Measurements from ENCODE around the gene SORT1. TPM values are rescaled to one million over a fixed set of nuclear protein-coding genes. Genes with fewer than 3 reads are reported as not detected.

The SORT1 gene
- total and polyA plus RNA-seq, 2 of the 13 experiments (the other 11 are each of a cell fraction or from before 2014, with no cell fraction given) = 32.4 to 93.0 TPM

DNA sequence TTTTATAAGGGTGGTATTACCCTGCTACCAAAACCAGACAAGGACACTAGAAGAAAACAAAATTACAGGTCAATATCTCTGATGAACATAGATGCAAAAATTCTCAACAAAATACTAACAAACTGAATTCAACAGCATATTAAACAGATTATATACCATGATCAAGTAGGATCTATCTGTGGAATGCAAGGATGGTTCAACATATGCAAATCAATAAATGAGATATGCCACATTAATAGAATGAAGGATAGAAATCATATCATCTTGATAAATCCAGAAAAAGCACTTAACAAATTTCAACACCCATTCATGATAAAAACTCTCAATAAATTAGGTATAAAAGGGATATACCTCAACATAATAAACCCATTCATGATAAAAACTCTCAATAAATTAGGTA lies 66.6 kb downstream of the SORT1 start (continued):
- no peak for TF ChIP-seq KIAA2018 (CRISPR knock-in tag; IDR thresholded peaks at IDR 0.05; ENCODE audit: borderline replicate concordance)
- TF ChIP-seq ZNF580 (CRISPR knock-in tag; IDR thresholded peaks at IDR 0.05; ENCODE audit: borderline replicate concordance, low read depth) = no peak
- no peak for TF ChIP-seq ZNF263 (CRISPR knock-in tag; IDR thresholded peaks at IDR 0.05)

GRCh38 chr1:109327285-109327684 lies 70.4 kb downstream of the SORT1 start:
- intact Hi-C loops (cut with micrococcal nuclease; ENCODE audit: unreplicated experiment) (no loop called here), in situ Hi-C loops (cut with HindIII; ENCODE audit: extremely low pct_ligation_motif_present, low pct_unique_long_range_greater_than_20kb) (no loop called here)
- Histone ChIP-seq H3K27me3 (ENCODE audit: control insufficient read depth in 1 of 2, insufficient read depth in 2 of 2, low read length in 2 of 2) (no peaks in the 10 kb centered on the region), H3K27ac (ENCODE audit: extremely low read length, insufficient read depth, low read length) (no peak overlapping the region), H3K9ac (ENCODE audit: insufficient read depth, low read depth, low read length) (no peak overlapping the region), H3K4me1 (ENCODE audit: insufficient read depth, low read length) (no peaks in the 10 kb centered on the region), H2AFZ (ENCODE audit: low read length) (no peak overlapping the region), H3K36me3 (replicated peaks in 1 of 2; ENCODE audit: control insufficient read depth in 1 of 2, insufficient read depth in 2 of 2, low read length in 2 of 2) (peaks cover 20 to 82% of the 10 kb centered on the region in 2 experiments), H4K20me1 (ENCODE audit: insufficient read depth, low read length) (no peaks in the 10 kb centered on the region), H3K4me2 (ENCODE audit: low read depth, low read length) (no peak overlapping the region), H3K9me3 (ENCODE audit: low read length) (0 out of 2 replicates have a peak, but pooled peaks cover 2% of the 10 kb centered on the region), H3K79me2 (ENCODE audit: insufficient read depth, low read length) (no peaks in the 10 kb centered on the region), H3K4me3 (replicated peaks in 1 of 3; ENCODE audit: insufficient read depth in 1 of 3, low read depth in 2 of 3, low read length in 3 of 3) (no peak overlapping the region)
- CTCF ChIA-PET (ENCODE audit: low intra/inter-chr PET ratio, low total read pairs) = no interaction called here
- ATAC-seq (no peak), FAIRE-seq (no peak), DNase-seq (ENCODE audit: low spot score) (no peak)
- TF ChIP-seq ATF4 (CRISPR knock-in tag; IDR thresholded peaks at IDR 0.05) = no peak
- no peak for TF ChIP-seq ZNF230 (CRISPR knock-in tag; IDR thresholded peaks at IDR 0.05)
- TF ChIP-seq SIN3A (IDR thresholded peaks at IDR 0.05; ENCODE audit: borderline replicate concordance, low read depth, low read length) = no peak
- no peak for TF ChIP-seq PCBP2 (optimal IDR thresholded peaks at IDR 0.05; ENCODE audit: low read depth, low read length, poor library complexity, severe bottlenecking)
- TF ChIP-seq TSC22D2 (CRISPR knock-in tag; IDR thresholded peaks at IDR 0.05; ENCODE audit: borderline replicate concordance) = no peak
- no peak for TF ChIP-seq BCL6 (CRISPR knock-in tag; IDR thresholded peaks at IDR 0.05)
- no peak for TF ChIP-seq NONO (IDR thresholded peaks at IDR 0.05)
- TF ChIP-seq NONO (CRISPR knock-in tag; conservative IDR thresholded peaks at IDR 0.05) = no peak
- TF ChIP-seq PCBP1 (IDR thresholded peaks at IDR 0.05; ENCODE audit: borderline replicate concordance, low read depth, low read length) = no peak
- BruUV-seq (replicated peaks) = no TSS peak
- WGBS (ENCODE audit: low lambda C conversion rate) = 98% methylated on average over 5 of the region's 5 CpGs
- POLR2A ChIA-PET = no interaction called here
